Measurements from ENCODE around the gene CEP41. TPM values are rescaled to one million over a fixed set of nuclear protein-coding genes. Genes with fewer than 3 reads are reported as not detected.
A peak's percentile ranks its signal among the peaks of the same experiment; 100 is the strongest.

The CEP41 gene
- total RNA-seq, 1 donor from 2014 or later, result 10.0 TPM

GRCh38 chr7:130432886-130433285 is 7.9 kb downstream of the CEP41 start:
- H3K27me3 ChIP-seq (ENCODE audit: low read depth), result no peaks in the 10 kb centered on the region
- ATAC-seq (no peak), DNase-seq (no peak)
- no peak overlapping the region for H3K4me3 ChIP-seq
- H3K27ac ChIP-seq, result no peak overlapping the region
- intact Hi-C loops (cut with DNase I), result no loop called here
- no peak for TF ChIP-seq CTCF (IDR thresholded peaks at IDR 0.05)
- peaks cover 27% of the 10 kb centered on the region for H3K4me1 ChIP-seq
- no peaks in the 10 kb centered on the region for H3K36me3 ChIP-seq
- no peaks in the 10 kb centered on the region for H3K9me3 ChIP-seq

- H3K27ac ChIP-seq, result peak overlapping the region; percentile 44
- no peaks in the 10 kb centered on the region for H3K9me3 ChIP-seq
- H3K36me3 ChIP-seq, result no peaks in the 10 kb centered on the region
- TF ChIP-seq CTCF (IDR thresholded peaks at IDR 0.05), result no peak
- intact Hi-C loops (cut with DNase I), result no loop called here
- ATAC-seq (no peak), DNase-seq (no peak)
- H3K4me1 ChIP-seq, result peaks cover 27% of the 10 kb centered on the region
- H3K27me3 ChIP-seq (ENCODE audit: low read depth), result no peaks in the 10 kb centered on the region
- peak overlapping the region; percentile 18 for H3K4me3 ChIP-seq
These were observed 9.8 kb downstream of the CEP41 start for GRCh38 chr7:130430841-130431666.

GRCh38 chr7:130430115-130430514 is 10.7 kb downstream of the CEP41 start:
- ATAC-seq (no peak), DNase-seq (no peak)
- no peak for TF ChIP-seq CTCF (IDR thresholded peaks at IDR 0.05)
- no peaks in the 10 kb centered on the region for H3K9me3 ChIP-seq
- intact Hi-C loops (cut with DNase I), result no loop called here
- H3K27ac ChIP-seq, result peak overlapping the region; percentile 44
- H3K4me3 ChIP-seq, result peak overlapping the region; percentile 18
- no peaks in the 10 kb centered on the region for H3K27me3 ChIP-seq (ENCODE audit: low read depth)
- peaks cover 27% of the 10 kb centered on the region for H3K4me1 ChIP-seq
- H3K36me3 ChIP-seq, result no peaks in the 10 kb centered on the region

- no peak for DNase-seq
- intact Hi-C loops (cut with DNase I), result no loop called here
These were observed 11.8 kb downstream of the CEP41 start for GRCh38 chr7:130429019-130429418.

GRCh38 chr7:130426564-130426963 is 14.3 kb downstream of the CEP41 start:
- intact Hi-C loops (cut with DNase I), result no loop called here
- TF ChIP-seq CTCF (IDR thresholded peaks at IDR 0.05), result no peak
- no peak for DNase-seq
- Histone ChIP-seq H3K9me3 (no peaks in the 10 kb centered on the region), H3K4me1 (peaks cover 17% of the 10 kb centered on the region), H3K36me3 (no peaks in the 10 kb centered on the region), H3K27ac (no peak overlapping the region), H3K4me3 (no peak overlapping the region), H3K27me3 (ENCODE audit: low read depth) (no peaks in the 10 kb centered on the region)
- ATAC-seq, result no peak

More at GRCh38 chr7:130429019-130429418, 11.8 kb downstream of the CEP41 start:
- Histone ChIP-seq H3K4me3 (no peak overlapping the region), H3K36me3 (no peaks in the 10 kb centered on the region), H3K4me1 (peaks cover 27% of the 10 kb centered on the region), H3K27ac (no peak overlapping the region), H3K27me3 (ENCODE audit: low read depth) (no peaks in the 10 kb centered on the region), H3K9me3 (no peaks in the 10 kb centered on the region)
- no peak for TF ChIP-seq CTCF (IDR thresholded peaks at IDR 0.05)
- ATAC-seq, result no peak

All from lower lobe of right lung (tissue), 2 donors.